ENCODE data around the gene GALNTL6. TPM values are rescaled to one million over a fixed set of nuclear protein-coding genes. Genes with fewer than 3 reads are reported as not detected.

The GALNTL6 gene
- polyA plus RNA-seq, 1 experiment = not detected

DNA sequence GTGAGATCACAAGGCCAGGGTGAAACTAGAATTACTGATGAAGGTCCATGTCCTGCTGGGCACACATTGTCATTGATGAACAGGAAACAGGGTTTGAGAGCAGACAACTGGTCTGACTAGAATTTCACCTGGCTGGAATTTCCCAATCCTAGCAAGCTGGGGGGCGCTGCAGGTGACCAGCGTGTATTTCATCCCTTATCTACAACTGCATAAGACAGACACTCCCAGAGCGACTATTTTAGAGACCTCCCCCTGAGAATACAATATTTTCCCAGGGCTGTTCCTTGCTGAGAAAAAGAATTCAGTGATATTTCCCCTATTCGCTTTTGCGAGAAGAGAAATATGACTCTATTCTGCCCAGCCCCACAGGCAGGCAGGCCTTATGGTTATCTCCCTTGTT is 922.8 kb downstream of the GALNTL6 start:
- H3K9me3 ChIP-seq (ENCODE audit: control insufficient read depth, insufficient read depth, low read length) = peaks cover 11% of the 10 kb centered on the region
- no peak overlapping the region for H3K4me3 ChIP-seq (ENCODE audit: low read depth, low read length)
- DNase-seq (ENCODE audit: low read depth, low spot score) = no peak
- TF ChIP-seq, protein P1, sequence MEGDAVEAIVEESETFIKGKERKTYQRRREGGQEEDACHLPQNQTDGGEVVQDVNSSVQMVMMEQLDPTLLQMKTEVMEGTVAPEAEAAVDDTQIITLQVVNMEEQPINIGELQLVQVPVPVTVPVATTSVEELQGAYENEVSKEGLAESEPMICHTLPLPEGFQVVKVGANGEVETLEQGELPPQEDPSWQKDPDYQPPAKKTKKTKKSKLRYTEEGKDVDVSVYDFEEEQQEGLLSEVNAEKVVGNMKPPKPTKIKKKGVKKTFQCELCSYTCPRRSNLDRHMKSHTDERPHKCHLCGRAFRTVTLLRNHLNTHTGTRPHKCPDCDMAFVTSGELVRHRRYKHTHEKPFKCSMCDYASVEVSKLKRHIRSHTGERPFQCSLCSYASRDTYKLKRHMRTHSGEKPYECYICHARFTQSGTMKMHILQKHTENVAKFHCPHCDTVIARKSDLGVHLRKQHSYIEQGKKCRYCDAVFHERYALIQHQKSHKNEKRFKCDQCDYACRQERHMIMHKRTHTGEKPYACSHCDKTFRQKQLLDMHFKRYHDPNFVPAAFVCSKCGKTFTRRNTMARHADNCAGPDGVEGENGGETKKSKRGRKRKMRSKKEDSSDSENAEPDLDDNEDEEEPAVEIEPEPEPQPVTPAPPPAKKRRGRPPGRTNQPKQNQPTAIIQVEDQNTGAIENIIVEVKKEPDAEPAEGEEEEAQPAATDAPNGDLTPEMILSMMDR (IDR thresholded peaks at IDR 0.05; ENCODE audit: low read depth, low read length) = no peak
- CTCF ChIA-PET = no interaction called here
- no peaks in the 10 kb centered on the region for H3K27me3 ChIP-seq (ENCODE audit: control insufficient read depth, insufficient read depth, low read length)
- POLR2A ChIA-PET = no interaction called here
- H3K27ac ChIP-seq (ENCODE audit: low read depth, low read length) = no peak overlapping the region

DNA sequence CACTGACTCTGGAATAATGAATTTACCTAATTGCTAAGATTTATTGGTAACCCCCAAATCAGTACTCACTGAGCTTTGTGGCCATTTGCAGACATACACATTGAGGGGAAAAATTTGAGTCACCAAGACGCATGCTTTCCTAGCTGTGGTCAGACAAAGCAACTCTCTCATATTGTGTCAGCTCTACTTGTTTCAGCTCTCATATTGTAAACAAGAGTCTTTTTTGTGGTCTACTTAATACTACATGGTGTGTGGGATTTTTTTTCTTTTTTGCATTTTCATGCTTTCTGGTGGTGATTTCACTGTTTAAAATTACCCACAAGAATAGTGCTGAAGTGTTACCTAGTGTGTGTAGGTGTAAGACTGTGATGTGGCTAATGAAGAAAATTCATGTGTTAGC is 927.2 kb downstream of the GALNTL6 start:
- no peak for DNase-seq (ENCODE audit: low read depth, low spot score)
- CTCF ChIA-PET = no interaction called here
- TF ChIP-seq, protein P1 (IDR thresholded peaks at IDR 0.05; ENCODE audit: low read depth, low read length) = no peak
- Histone ChIP-seq H3K4me3 (ENCODE audit: low read depth, low read length) (no peak overlapping the region), H3K27ac (ENCODE audit: low read depth, low read length) (no peak overlapping the region), H3K27me3 (ENCODE audit: control insufficient read depth, insufficient read depth, low read length) (no peaks in the 10 kb centered on the region), H3K9me3 (ENCODE audit: control insufficient read depth, insufficient read depth, low read length) (peaks cover 3% of the 10 kb centered on the region; the same call in 1 of the 2 replicates)
- POLR2A ChIA-PET = no interaction called here

DNA sequence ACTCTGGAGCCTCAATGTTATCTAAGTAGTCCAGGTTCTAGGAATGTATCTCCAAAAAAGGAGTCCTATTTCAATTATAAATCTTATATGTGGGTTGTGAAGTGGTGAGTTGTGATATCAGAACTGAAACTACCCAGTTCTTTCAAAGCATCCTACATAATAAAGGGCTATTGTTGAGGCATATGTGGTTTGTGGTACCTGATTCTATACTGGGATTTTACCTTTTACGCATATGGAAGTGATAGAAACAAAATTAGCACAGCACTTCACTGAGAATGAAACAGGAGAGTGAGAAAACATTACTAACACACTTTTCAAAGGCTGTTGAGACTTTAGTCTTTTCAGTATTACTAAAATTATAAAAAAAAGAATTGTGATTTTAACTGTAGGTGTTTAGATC is 937.7 kb downstream of the GALNTL6 start:
- ChIA-PET POLR2A (no interaction called here), CTCF (no interaction called here)
- TF ChIP-seq, protein P1 (IDR thresholded peaks at IDR 0.05; ENCODE audit: low read depth, low read length) = no peak
- no peak for DNase-seq (ENCODE audit: low read depth, low spot score)
- Histone ChIP-seq H3K27me3 (ENCODE audit: control insufficient read depth, insufficient read depth, low read length) (no peaks in the 10 kb centered on the region), H3K9me3 (ENCODE audit: control insufficient read depth, insufficient read depth, low read length) (no peaks in the 10 kb centered on the region), H3K27ac (ENCODE audit: low read depth, low read length) (no peak overlapping the region), H3K4me3 (ENCODE audit: low read depth, low read length) (no peak overlapping the region)

DNA sequence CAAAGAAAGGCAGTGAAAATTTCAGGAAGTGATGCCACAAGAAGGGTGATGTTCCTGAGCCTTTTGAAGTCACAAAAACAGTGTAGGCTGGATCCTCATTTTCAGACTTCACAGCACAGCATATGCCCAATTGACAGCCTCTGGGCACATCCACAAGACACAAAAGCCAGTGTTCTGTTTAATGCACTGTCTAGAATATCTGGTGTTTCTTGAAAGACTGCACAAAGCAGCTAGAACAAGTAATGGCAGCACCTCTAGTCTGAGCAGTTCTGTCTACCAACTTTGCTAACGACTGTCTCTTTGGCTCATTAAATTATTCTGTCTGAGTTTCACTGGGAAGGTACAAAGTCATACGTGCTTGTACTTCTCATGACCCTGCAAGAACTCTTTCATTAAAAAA is 938.3 kb downstream of the GALNTL6 start:
- TF ChIP-seq, protein P1 (IDR thresholded peaks at IDR 0.05; ENCODE audit: low read depth, low read length) = no peak
- ChIA-PET POLR2A (no interaction called here), CTCF (no interaction called here)
- DNase-seq (ENCODE audit: low read depth, low spot score) = no peak
- H3K27ac ChIP-seq (ENCODE audit: low read depth, low read length) = no peak overlapping the region
- H3K9me3 ChIP-seq (ENCODE audit: control insufficient read depth, insufficient read depth, low read length) = no peaks in the 10 kb centered on the region
- H3K4me3 ChIP-seq (ENCODE audit: low read depth, low read length) = no peak overlapping the region
- H3K27me3 ChIP-seq (ENCODE audit: control insufficient read depth, insufficient read depth, low read length) = no peaks in the 10 kb centered on the region

DNA sequence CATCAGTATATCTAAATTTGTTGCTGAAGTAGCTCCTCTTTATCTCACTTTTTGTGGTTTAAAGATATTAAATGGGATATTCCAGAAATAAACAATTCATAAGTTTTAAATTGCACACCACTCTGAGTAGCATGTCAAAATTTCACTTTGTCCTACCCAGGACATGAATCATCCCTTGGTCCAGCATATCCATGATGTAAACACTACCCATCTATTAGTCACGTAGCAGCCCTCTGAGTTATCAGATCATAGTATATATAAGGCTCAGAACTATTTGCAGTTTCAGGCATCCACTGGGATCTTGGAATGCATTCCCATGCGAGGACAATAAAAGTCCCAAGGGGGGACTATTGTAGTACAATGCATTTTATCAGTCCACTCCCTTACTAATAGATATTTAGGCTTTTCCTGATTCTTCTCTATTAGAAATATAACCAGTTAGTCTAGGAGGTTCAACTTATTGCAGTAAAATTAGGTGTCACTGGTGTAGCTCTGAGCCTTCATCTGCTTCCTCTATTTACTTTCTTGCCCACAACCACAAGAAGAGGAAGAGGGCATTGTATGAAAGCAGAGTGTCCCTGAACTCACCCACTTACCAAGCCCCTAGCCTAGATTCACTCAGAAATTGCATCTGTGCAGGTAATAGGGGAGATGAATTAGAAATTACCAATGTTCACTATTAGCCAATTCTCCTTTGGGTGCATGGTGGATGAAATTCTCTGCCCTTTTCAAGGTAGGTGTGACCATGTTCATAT is 945.6 kb downstream of the GALNTL6 start:
- Histone ChIP-seq H3K9me3 (ENCODE audit: control insufficient read depth, insufficient read depth, low read length) (no peaks in the 10 kb centered on the region), H3K27me3 (ENCODE audit: control insufficient read depth, insufficient read depth, low read length) (no peaks in the 10 kb centered on the region), H3K4me3 (ENCODE audit: low read depth, low read length) (no peak overlapping the region), H3K27ac (ENCODE audit: low read depth, low read length) (no peak overlapping the region)
- ChIA-PET POLR2A (no interaction called here), CTCF (no interaction called here)
- peak; percentile 46 for DNase-seq (ENCODE audit: low read depth, low spot score)
- TF ChIP-seq, protein P1 (IDR thresholded peaks at IDR 0.05; ENCODE audit: low read depth, low read length) = no peak
